SK-N-SH (cell line): Measurements from ENCODE around the gene USP11. TPM values are rescaled to one million over a fixed set of nuclear protein-coding genes. Genes with fewer than 3 reads are reported as not detected.

Source experiments
- CTCF ChIA-PET: fragments of 300-600, 350-600 bp; formaldehyde crosslinking; extraction: SDS; loops from one replicate; lab custom pipeline; 2021; lab: Yijun Ruan, JAX
- POLR2A ChIA-PET: fragments of 350-600 bp; sonication (Branson Sonifier 250); formaldehyde crosslinking; extraction: SDS; loops from one replicate; lab custom pipeline; 2020; ENCODE audit warnings: antibody characterized with exemption, inconsistent platforms; lab: Yijun Ruan, JAX
- DNase-seq: peaks from one replicate; pipeline ENCODE4 v3.0.0; 2012
- H2AFZ ChIP-seq: fragments of 200-600 bp; sonication (generic); 2 replicates; pipeline ENCODE4 v1.8.1; 2016; ENCODE audit warnings: antibody characterized with exemption, mild to moderate bottlenecking, low read depth
- H3F3A ChIP-seq: fragments of 200-600 bp; sonication (generic); replicated peaks from 2 replicates; pipeline ENCODE3; 2016; ENCODE audit warnings: antibody characterized with exemption, mild to moderate bottlenecking; ENCODE audit not compliant: insufficient read depth
- H3K27ac ChIP-seq, 2 experiments: fragments of 200-500 bp in 1 of 2; fragments of 200-600 bp in 1 of 2; sonication (Bioruptor generic) in 1 of 2; sonication (generic), shearing (Covaris generic) in 1 of 2; 2 replicates each; pipeline versions ENCODE4 v1.5.1 to v1.6.1; 2014 to 2016; ENCODE audit warnings: low read depth in 2 of 2, inconsistent platforms in 1 of 2, low read length in 1 of 2, mild to moderate bottlenecking in 1 of 2, mixed read lengths in 1 of 2
- H3K27me3 ChIP-seq: fragments of 200-600 bp; sonication (generic), shearing (Covaris generic); 2 replicates; pipeline ENCODE4 v1.6.1; 2016; ENCODE audit warnings: mixed run types; ENCODE audit not compliant: insufficient read depth
- H3K36me3 ChIP-seq, 2 experiments: fragments of 200-500 bp in 1 of 2; fragments of 200-600 bp in 1 of 2; sonication (Bioruptor generic) in 1 of 2; sonication (generic) in 1 of 2; replicated peaks in 1 of 2; 2 replicates each; pipeline versions ENCODE3 to v1.5.1; 2014 to 2016; ENCODE audit warnings: low read length in 1 of 2, mild to moderate bottlenecking in 1 of 2; ENCODE audit not compliant: insufficient read depth in 2 of 2, control insufficient read depth in 1 of 2
- H3K4me1 ChIP-seq, 2 experiments: fragments of 200-500 bp in 1 of 2; fragments of 200-600 bp in 1 of 2; sonication (Bioruptor generic) in 1 of 2; sonication (generic), shearing (Covaris generic) in 1 of 2; 2 replicates each; pipeline versions ENCODE4 v1.5.1 to v1.6.1; 2014 to 2016; ENCODE audit warnings: low read depth in 1 of 2, low read length in 1 of 2, mixed run types in 1 of 2; ENCODE audit not compliant: insufficient read depth in 2 of 2, control insufficient read depth in 1 of 2
- H3K4me2 ChIP-seq: fragments of 200-600 bp; sonication (generic), shearing (Covaris generic); 2 replicates; pipeline ENCODE4 v1.6.1; 2017; ENCODE audit warnings: mixed run types
- H3K4me3 ChIP-seq, 2 experiments: fragments of 200-500 bp in 1 of 2; fragments of 200-600 bp in 1 of 2; sonication (Bioruptor generic) in 1 of 2; sonication (generic), shearing (Covaris generic) in 1 of 2; 2 replicates each; pipeline versions ENCODE4 v1.5.1 to v1.8.1; 2014 to 2016; ENCODE audit warnings: low read depth in 2 of 2, inconsistent platforms in 1 of 2, low read length in 1 of 2, mild to moderate bottlenecking in 1 of 2, mixed read lengths in 1 of 2, moderate library complexity in 1 of 2
- H3K79me2 ChIP-seq: fragments of 200-600 bp; sonication (generic); 2 replicates; pipeline ENCODE4 v1.8.1; 2017; ENCODE audit warnings: mild to moderate bottlenecking; ENCODE audit not compliant: insufficient read depth
- H3K9ac ChIP-seq: fragments of 200-600 bp; sonication (generic); 2 replicates; pipeline ENCODE4 v1.6.1; 2017; ENCODE audit warnings: mixed run types
- H3K9me2 ChIP-seq: fragments of 200-600 bp; sonication (generic); 2 replicates; pipeline ENCODE4 v1.6.1; 2017; ENCODE audit warnings: mixed run types
- H3K9me3 ChIP-seq: fragments of 200-600 bp; sonication (generic); 2 replicates; pipeline ENCODE4 v1.6.1; 2017; ENCODE audit warnings: mixed run types, mild to moderate bottlenecking, moderate library complexity
- H4K20me1 ChIP-seq: fragments of 200-600 bp; sonication (generic); 2 replicates; pipeline ENCODE4 v1.6.1; 2017; ENCODE audit warnings: mild to moderate bottlenecking, mixed run types; ENCODE audit not compliant: insufficient read depth
- CHD2 ChIP-seq: fragments of 150-350 bp; IDR thresholded peaks from 2 replicates; pipeline ENCODE4 v1.6.1; 2018; ENCODE audit warnings: low read length; ENCODE audit not compliant: partially characterized antibody
- ELF1 ChIP-seq: IDR thresholded peaks from 2 replicates; pipeline ENCODE4 v1.4.0; 2012
- FOSL2 ChIP-seq: IDR thresholded peaks from 2 replicates; pipeline ENCODE4 v1.4.0; 2012; ENCODE audit warnings: low read depth, mild to moderate bottlenecking, moderate library complexity, borderline replicate concordance
- FOXJ3 ChIP-seq: sonication (generic); formaldehyde crosslinking; IDR thresholded peaks from 2 replicates; pipeline ENCODE4 v1.5.1; 2020; ENCODE audit warnings: mild to moderate bottlenecking, missing genetic modification reagents
- GABPA ChIP-seq: IDR thresholded peaks from 2 replicates; pipeline ENCODE4 v1.4.0; 2012; ENCODE audit warnings: low read depth, mild to moderate bottlenecking
- IRF3 ChIP-seq: fragments of 150-350 bp; IDR thresholded peaks from 2 replicates; pipeline ENCODE4 v1.6.1; 2016; ENCODE audit warnings: mild to moderate bottlenecking, low read depth, low read length
- JUND ChIP-seq: IDR thresholded peaks from 2 replicates; pipeline ENCODE4 v1.4.0; 2012
- MAX ChIP-seq: IDR thresholded peaks from 2 replicates; pipeline ENCODE4 v1.4.0; 2012; ENCODE audit warnings: low read depth
- MEF2A ChIP-seq: IDR thresholded peaks from 2 replicates; pipeline ENCODE4 v1.4.0; 2012; ENCODE audit warnings: low read depth, borderline replicate concordance
- MXI1 ChIP-seq: IDR thresholded peaks from 2 replicates; pipeline ENCODE4 v1.6.1; 2012; ENCODE audit warnings: mild to moderate bottlenecking, low read depth, low read length, improper control_type of control experiment
- NFIC ChIP-seq: IDR thresholded peaks from 2 replicates; pipeline ENCODE4 v1.4.0; 2012; ENCODE audit warnings: borderline replicate concordance
- NRF1 ChIP-seq: IDR thresholded peaks from 2 replicates; pipeline ENCODE4 v1.6.1; 2012; ENCODE audit warnings: low read depth, mild to moderate bottlenecking, low read length
- RCOR1 ChIP-seq: fragments of 150-350 bp; IDR thresholded peaks from 2 replicates; pipeline ENCODE4 v1.6.1; 2017; ENCODE audit warnings: antibody characterized with exemption, low read length
- SMC3 ChIP-seq: IDR thresholded peaks from 2 replicates; pipeline ENCODE4 v1.6.1; 2012; ENCODE audit warnings: low read depth, low read length, improper control_type of control experiment
- TAF1 ChIP-seq: IDR thresholded peaks from 2 replicates; pipeline ENCODE4 v1.6.1; 2012; ENCODE audit warnings: low read depth, mild to moderate bottlenecking, low read length, moderate library complexity, borderline replicate concordance
- USF2 ChIP-seq: fragments of 150-350 bp; IDR thresholded peaks from 2 replicates; pipeline ENCODE4 v1.6.1; 2017; ENCODE audit warnings: antibody characterized with exemption, low read length, low read depth, borderline replicate concordance
- YY1 ChIP-seq: IDR thresholded peaks from 2 replicates; pipeline ENCODE4 v1.4.0; 2012; ENCODE audit warnings: low read depth, mild to moderate bottlenecking
- WGBS: methylation state at CpG from one replicate; pipeline ENCODE4 v1.1.6; 2017; ENCODE audit warnings: low lambda C conversion rate; 5-methylcytosine and 5-hydroxymethylcytosine counted together
- polyA plus RNA-seq, 3 experiments: library from polyadenylated mRNA; depleted of rRNA; stranded (reverse); fragments of >200 nt; gene quantifications; 2 replicates each; pipeline ENCODE4 v1.2.3, GENCODE V29; 2012
- TF ChIP-seq, protein P1 (sequence below): IDR thresholded peaks from 2 replicates; pipeline ENCODE4 v1.4.0; 2012; ENCODE audit warnings: low read depth, borderline replicate concordance
- TF ChIP-seq, protein P2 (sequence below): IDR thresholded peaks from 2 replicates; pipeline ENCODE4 v1.4.0; 2012; ENCODE audit warnings: low read depth, borderline replicate concordance

Gene USP11
- polyA plus RNA-seq, 1 of the 3 experiments (the other 2 are of a cell fraction) = 53.1 TPM

- Histone ChIP-seq H3K27me3 (no peaks in the 10 kb centered on the region), H3K9me2 (no peaks in the 10 kb centered on the region), H3K9ac (no peak overlapping the region), H3K27ac (no peak overlapping the region; a peak in 1 of 4 replicates), H3F3A (peaks cover 20% of the 10 kb centered on the region), H3K36me3 (peaks cover 13 to 14% of the 10 kb centered on the region in 2 experiments), H3K79me2 (peaks cover 58% of the 10 kb centered on the region), H3K4me3 (no peak overlapping the region), H3K9me3 (no peaks in the 10 kb centered on the region), H3K4me2 (no peak overlapping the region), H3K4me1 (peaks cover 0 to 10% of the 10 kb centered on the region in 2 experiments; a peak in 2 of 4 replicates), H2AFZ (no peak overlapping the region), H4K20me1 (peaks cover 45% of the 10 kb centered on the region)
- DNase-seq = no peak
- TF ChIP-seq FOXJ3 (CRISPR knock-in tag) = no peak
- no peak for TF ChIP-seq IRF3
- TF ChIP-seq, protein P1, sequence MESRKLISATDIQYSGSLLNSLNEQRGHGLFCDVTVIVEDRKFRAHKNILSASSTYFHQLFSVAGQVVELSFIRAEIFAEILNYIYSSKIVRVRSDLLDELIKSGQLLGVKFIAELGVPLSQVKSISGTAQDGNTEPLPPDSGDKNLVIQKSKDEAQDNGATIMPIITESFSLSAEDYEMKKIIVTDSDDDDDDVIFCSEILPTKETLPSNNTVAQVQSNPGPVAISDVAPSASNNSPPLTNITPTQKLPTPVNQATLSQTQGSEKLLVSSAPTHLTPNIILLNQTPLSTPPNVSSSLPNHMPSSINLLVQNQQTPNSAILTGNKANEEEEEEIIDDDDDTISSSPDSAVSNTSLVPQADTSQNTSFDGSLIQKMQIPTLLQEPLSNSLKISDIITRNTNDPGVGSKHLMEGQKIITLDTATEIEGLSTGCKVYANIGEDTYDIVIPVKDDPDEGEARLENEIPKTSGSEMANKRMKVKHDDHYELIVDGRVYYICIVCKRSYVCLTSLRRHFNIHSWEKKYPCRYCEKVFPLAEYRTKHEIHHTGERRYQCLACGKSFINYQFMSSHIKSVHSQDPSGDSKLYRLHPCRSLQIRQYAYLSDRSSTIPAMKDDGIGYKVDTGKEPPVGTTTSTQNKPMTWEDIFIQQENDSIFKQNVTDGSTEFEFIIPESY = no peak
- no peak for TF ChIP-seq ELF1
- no peak for TF ChIP-seq FOSL2
- no peak for TF ChIP-seq RCOR1
- no peak for TF ChIP-seq CHD2
- no peak for TF ChIP-seq MAX
- no peak for TF ChIP-seq NRF1
- no peak for TF ChIP-seq TAF1
- TF ChIP-seq USF2 = no peak
- TF ChIP-seq MEF2A = no peak
- TF ChIP-seq SMC3 = no peak
- TF ChIP-seq MXI1 = no peak
- no peak for TF ChIP-seq JUND
- TF ChIP-seq NFIC = no peak
- no peak for TF ChIP-seq YY1
- TF ChIP-seq, protein P2, sequence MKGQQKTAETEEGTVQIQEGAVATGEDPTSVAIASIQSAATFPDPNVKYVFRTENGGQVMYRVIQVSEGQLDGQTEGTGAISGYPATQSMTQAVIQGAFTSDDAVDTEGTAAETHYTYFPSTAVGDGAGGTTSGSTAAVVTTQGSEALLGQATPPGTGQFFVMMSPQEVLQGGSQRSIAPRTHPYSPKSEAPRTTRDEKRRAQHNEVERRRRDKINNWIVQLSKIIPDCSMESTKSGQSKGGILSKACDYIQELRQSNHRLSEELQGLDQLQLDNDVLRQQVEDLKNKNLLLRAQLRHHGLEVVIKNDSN = no peak
- no peak for TF ChIP-seq GABPA
- ChIA-PET POLR2A (no interaction called here), CTCF (interaction anchor here (0.9 kb wide), 1 partner anchor 21 kb away, joined by 3 read pairs; no protein-coding TSS in a partner anchor)
- WGBS = 88% methylated on average over 4 of the region's 4 CpGs
Measured at GRCh38 chrX:47235691-47236103, 2.9 kb downstream of the USP11 start.
